Measurements from ENCODE around the gene MAP4K3.

DNA sequence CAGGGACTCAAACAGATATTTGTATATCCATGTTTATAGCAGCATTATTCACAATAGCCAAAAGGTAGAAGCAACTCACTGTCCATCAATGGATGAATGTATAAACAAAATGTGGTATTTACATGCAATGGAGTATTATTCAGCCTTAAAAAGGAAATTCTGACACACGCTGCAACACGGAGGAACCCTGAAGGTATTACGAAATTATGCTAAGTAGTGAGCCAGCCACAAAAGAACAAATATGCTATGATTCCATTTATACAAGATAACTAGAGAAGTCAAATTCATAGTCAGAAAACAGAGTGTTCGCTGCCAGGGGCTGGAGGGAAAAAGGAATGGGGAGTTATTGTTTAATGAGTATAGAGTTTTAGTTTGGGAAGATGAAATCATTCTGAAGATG lies 132.4 kb downstream of the MAP4K3 start:
- TF ChIP-seq YY1 (IDR thresholded peaks at IDR 0.05; ENCODE audit: extremely low read depth, insufficient replicate concordance, low read depth, low read length) (no peak), RAD21 (IDR thresholded peaks at IDR 0.05; ENCODE audit: low read depth) (no peak), POLR2A (IDR thresholded peaks at IDR 0.05; ENCODE audit: borderline replicate concordance, extremely low read depth, insufficient read depth, insufficient read length) (no peak), ZNF274 (IDR thresholded peaks at IDR 0.05; ENCODE audit: low read depth, low read length) (no peak)
- TF ChIP-seq, protein P1, sequence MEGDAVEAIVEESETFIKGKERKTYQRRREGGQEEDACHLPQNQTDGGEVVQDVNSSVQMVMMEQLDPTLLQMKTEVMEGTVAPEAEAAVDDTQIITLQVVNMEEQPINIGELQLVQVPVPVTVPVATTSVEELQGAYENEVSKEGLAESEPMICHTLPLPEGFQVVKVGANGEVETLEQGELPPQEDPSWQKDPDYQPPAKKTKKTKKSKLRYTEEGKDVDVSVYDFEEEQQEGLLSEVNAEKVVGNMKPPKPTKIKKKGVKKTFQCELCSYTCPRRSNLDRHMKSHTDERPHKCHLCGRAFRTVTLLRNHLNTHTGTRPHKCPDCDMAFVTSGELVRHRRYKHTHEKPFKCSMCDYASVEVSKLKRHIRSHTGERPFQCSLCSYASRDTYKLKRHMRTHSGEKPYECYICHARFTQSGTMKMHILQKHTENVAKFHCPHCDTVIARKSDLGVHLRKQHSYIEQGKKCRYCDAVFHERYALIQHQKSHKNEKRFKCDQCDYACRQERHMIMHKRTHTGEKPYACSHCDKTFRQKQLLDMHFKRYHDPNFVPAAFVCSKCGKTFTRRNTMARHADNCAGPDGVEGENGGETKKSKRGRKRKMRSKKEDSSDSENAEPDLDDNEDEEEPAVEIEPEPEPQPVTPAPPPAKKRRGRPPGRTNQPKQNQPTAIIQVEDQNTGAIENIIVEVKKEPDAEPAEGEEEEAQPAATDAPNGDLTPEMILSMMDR (IDR thresholded peaks at IDR 0.05 in 2 of 3, conservative IDR thresholded peaks at IDR 0.05 in 1 of 3; ENCODE audit: borderline replicate concordance in 1 of 3, insufficient read depth in 1 of 3, low read depth in 2 of 3, low read length in 2 of 3) = no peak
